WTC11 (cell line): Measurements from ENCODE around the gene NEDD4L. TPM values are rescaled to one million over a fixed set of nuclear protein-coding genes. Genes with fewer than 3 reads are reported as not detected.
A peak's percentile ranks its signal among the peaks of the same experiment; 100 is the strongest.

Source experiments
- ATAC-seq: fragments of 200-7000 bp; cut with Tn5 transposase; 2 replicates; pipeline ENCODE4 v1.10.0; 2021; ENCODE audit warnings: mild to moderate bottlenecking, moderate library complexity
- CTCF ChIA-PET: fragments of 300-600 bp; sonication (Branson Sonifier 250); formaldehyde crosslinking; loops from one replicate; lab custom pipeline; 2021; ENCODE audit warnings: antibody characterized with exemption; lab: Charles Lee
- POLR2A ChIA-PET: fragments of 350-600 bp; sonication (Branson Sonifier 250); formaldehyde crosslinking; loops from one replicate; lab custom pipeline; 2021; ENCODE audit warnings: antibody characterized with exemption; lab: Charles Lee
- DNase-seq: peaks from one replicate; pipeline ENCODE4 v3.0.0; 2021; ENCODE audit warnings: low spot score
- H3K27ac Mint-ChIP-seq: 2 replicates; pipeline ENCODE4 v1.8.0; 2021; ENCODE audit warnings: mixed read lengths
- H3K27me3 Mint-ChIP-seq: 2 replicates; pipeline ENCODE4 v1.8.0; 2021; ENCODE audit warnings: low read depth, mild to moderate bottlenecking, moderate library complexity, mixed read lengths
- H3K36me3 Mint-ChIP-seq: 2 replicates; pipeline ENCODE4 v1.8.0; 2021; ENCODE audit warnings: mixed read lengths
- H3K4me1 Mint-ChIP-seq: 2 replicates; pipeline ENCODE4 v1.8.0; 2022; ENCODE audit warnings: mixed read lengths
- H3K4me3 Mint-ChIP-seq: 2 replicates; pipeline ENCODE4 v1.8.0; 2021; ENCODE audit warnings: mild to moderate bottlenecking, moderate library complexity, mixed read lengths
- H3K9me3 Mint-ChIP-seq: 2 replicates; pipeline ENCODE4 v1.8.0; 2021; ENCODE audit warnings: mixed read lengths
- ATF6 ChIP-seq: sonication (generic); formaldehyde crosslinking; IDR thresholded peaks from 2 replicates; pipeline ENCODE4 v1.8.1; 2023; ENCODE audit warnings: mild to moderate bottlenecking, missing genetic modification reagents
- CREB1 ChIP-seq: sonication (generic); formaldehyde crosslinking; IDR thresholded peaks from 2 replicates; pipeline ENCODE4 v1.8.0; 2023; ENCODE audit warnings: mild to moderate bottlenecking, missing genetic modification reagents
- ETV6 ChIP-seq: sonication (generic); formaldehyde crosslinking; IDR thresholded peaks from 2 replicates; pipeline ENCODE4 v1.8.1; 2022; ENCODE audit warnings: mild to moderate bottlenecking, missing genetic modification reagents
- FOXK1 ChIP-seq: sonication (generic); formaldehyde crosslinking; IDR thresholded peaks from 2 replicates; pipeline ENCODE4 v1.8.0; 2022; ENCODE audit warnings: mild to moderate bottlenecking, moderate library complexity, missing genetic modification reagents
- FOXP4 ChIP-seq: sonication (generic); formaldehyde crosslinking; IDR thresholded peaks from 2 replicates; pipeline ENCODE4 v1.8.0; 2022; ENCODE audit warnings: mild to moderate bottlenecking, missing genetic modification reagents
- HMGA2 ChIP-seq: fragments of 250-450 bp; sonication (Bioruptor Pico); IDR thresholded peaks from 2 replicates; pipeline ENCODE4 v1.4.0; 2021; ENCODE audit warnings: mild to moderate bottlenecking, moderate library complexity
- HMGXB4 ChIP-seq: sonication (generic); formaldehyde crosslinking; IDR thresholded peaks from 2 replicates; pipeline ENCODE4 v1.8.1; 2023; ENCODE audit warnings: mild to moderate bottlenecking, moderate library complexity, missing genetic modification reagents
- IRF1 ChIP-seq: sonication (generic); formaldehyde crosslinking; IDR thresholded peaks from 2 replicates; pipeline ENCODE4 v1.8.0; 2023; ENCODE audit warnings: missing genetic modification reagents
- MYBL2 ChIP-seq: sonication (generic); formaldehyde crosslinking; IDR thresholded peaks from 2 replicates; pipeline ENCODE4 v1.8.1; 2023; ENCODE audit warnings: mild to moderate bottlenecking, moderate library complexity, missing genetic modification reagents
- NFE2L1 ChIP-seq: sonication (generic); formaldehyde crosslinking; IDR thresholded peaks from 2 replicates; pipeline ENCODE4 v1.8.1; 2023; ENCODE audit warnings: missing genetic modification reagents
- NFYB ChIP-seq: sonication (generic); formaldehyde crosslinking; conservative IDR thresholded peaks from 2 replicates; pipeline ENCODE4 v1.8.0; 2022; ENCODE audit warnings: low read depth, missing genetic modification reagents
- NR2C2 ChIP-seq: sonication (generic); formaldehyde crosslinking; IDR thresholded peaks from 2 replicates; pipeline ENCODE4 v1.8.0; 2022; ENCODE audit warnings: mild to moderate bottlenecking, missing genetic modification reagents
- OVOL2 ChIP-seq: fragments of 250-450 bp; sonication (Bioruptor Pico); IDR thresholded peaks from 2 replicates; pipeline ENCODE4 v1.9.0; 2021; ENCODE audit warnings: mild to moderate bottlenecking, borderline replicate concordance
- PRDM15 ChIP-seq: sonication (generic); formaldehyde crosslinking; IDR thresholded peaks from 2 replicates; pipeline ENCODE4 v1.8.0; 2022; ENCODE audit warnings: missing genetic modification reagents
- RELA ChIP-seq: sonication (generic); formaldehyde crosslinking; IDR thresholded peaks from 2 replicates; pipeline ENCODE4 v1.8.1; 2022; ENCODE audit warnings: missing genetic modification reagents, mild to moderate bottlenecking, borderline replicate concordance
- SOX15 ChIP-seq: fragments of 250-450 bp; sonication (Bioruptor Pico); IDR thresholded peaks from 2 replicates; pipeline ENCODE4 v1.9.0; 2021; ENCODE audit warnings: mild to moderate bottlenecking
- TEAD1 ChIP-seq: sonication (generic); formaldehyde crosslinking; IDR thresholded peaks from 2 replicates; pipeline ENCODE4 v1.8.0; 2022; ENCODE audit warnings: mild to moderate bottlenecking, missing genetic modification reagents
- ZBTB43 ChIP-seq: sonication (generic); formaldehyde crosslinking; IDR thresholded peaks from 2 replicates; pipeline ENCODE4 v1.8.1; 2023; ENCODE audit warnings: mild to moderate bottlenecking, missing genetic modification reagents
- ZNF138 ChIP-seq: sonication (generic); formaldehyde crosslinking; conservative IDR thresholded peaks from 2 replicates; pipeline ENCODE4 v1.8.1; 2022; ENCODE audit warnings: mild to moderate bottlenecking, moderate library complexity, missing genetic modification reagents
- ZNF232 ChIP-seq: sonication (generic); formaldehyde crosslinking; IDR thresholded peaks from 2 replicates; pipeline ENCODE4 v1.8.0; 2022; ENCODE audit warnings: mild to moderate bottlenecking, missing genetic modification reagents
- ZNF263 ChIP-seq: sonication (generic); formaldehyde crosslinking; IDR thresholded peaks from 2 replicates; pipeline ENCODE4 v1.8.1; 2022; ENCODE audit warnings: low read depth, mild to moderate bottlenecking, moderate library complexity, missing genetic modification reagents
- total RNA-seq: library from RNA; stranded (reverse); gene quantifications from 3 replicates; pipeline ENCODE4 v1.2.3, GENCODE V29; 2021

Gene NEDD4L
- total RNA-seq, 1 experiment from 2014 or later, result 88.0 TPM

- Mint-ChIP-seq H3K4me3 (no peak overlapping the region), H3K27ac (peak overlapping the region; percentile 60), H3K36me3 (0 out of 2 replicates have a peak, but pooled peaks cover 2% of the 10 kb centered on the region), H3K9me3 (no peaks in the 10 kb centered on the region), H3K27me3 (no peaks in the 10 kb centered on the region), H3K4me1 (peaks cover 36% of the 10 kb centered on the region)
- ATAC-seq (peak; percentile 66; the same call in 1 of the 2 replicates), DNase-seq (no peak)
- ChIA-PET POLR2A (no interaction called here), CTCF (interaction anchor here (0.7 to 1.2 kb wide), 2 partner anchors 95 to 103 kb away, joined by 3 to 4 read pairs; no protein-coding TSS in a partner anchor)
- no peak for TF ChIP-seq NFYB
- no peak for TF ChIP-seq HMGXB4 (CRISPR knock-in tag)
- no peak for TF ChIP-seq IRF1 (CRISPR knock-in tag)
- TF ChIP-seq MYBL2 (CRISPR knock-in tag), result no peak
- no peak for TF ChIP-seq NFE2L1 (CRISPR knock-in tag)
- no peak for TF ChIP-seq ATF6 (CRISPR knock-in tag)
- TF ChIP-seq ZBTB43, result no peak
- no peak for TF ChIP-seq ZNF263 (CRISPR knock-in tag)
- no peak for TF ChIP-seq ZNF232 (CRISPR knock-in tag)
- no peak for TF ChIP-seq HMGA2 (CRISPR knock-in tag)
- TF ChIP-seq FOXP4 (CRISPR knock-in tag), result no peak
- TF ChIP-seq ZNF138 (CRISPR knock-in tag), result no peak
- no peak for TF ChIP-seq CREB1 (CRISPR knock-in tag)
- TF ChIP-seq SOX15, result no peak
- TF ChIP-seq OVOL2, result no peak
- no peak for TF ChIP-seq ETV6 (CRISPR knock-in tag)
- TF ChIP-seq, all 79 proteins: peak for 0
These were observed 245.1 kb downstream of the NEDD4L start for GRCh38 chr18:58288921-58289797.

GRCh38 chr18:58290116-58290695 lies 246.2 kb downstream of the NEDD4L start:
- no peak overlapping the region for H3K4me3 Mint-ChIP-seq
- ATAC-seq (no peak), DNase-seq (no peak)
- CTCF ChIA-PET, result no interaction called here
- H3K27ac Mint-ChIP-seq, result no peak overlapping the region
- POLR2A ChIA-PET, result no interaction called here
- peaks cover 32% of the 10 kb centered on the region for H3K4me1 Mint-ChIP-seq
- H3K9me3 Mint-ChIP-seq, result no peaks in the 10 kb centered on the region
- H3K36me3 Mint-ChIP-seq, result 0 out of 2 replicates have a peak, but pooled peaks cover 2% of the 10 kb centered on the region
- no peaks in the 10 kb centered on the region for H3K27me3 Mint-ChIP-seq
- TF ChIP-seq ETV6 (CRISPR knock-in tag), result no peak
- no peak for TF ChIP-seq RELA
- TF ChIP-seq FOXK1 (CRISPR knock-in tag), result no peak
- TF ChIP-seq TEAD1 (CRISPR knock-in tag), result no peak
- TF ChIP-seq PRDM15 (CRISPR knock-in tag), result no peak
- TF ChIP-seq ATF6 (CRISPR knock-in tag), result no peak
- TF ChIP-seq OVOL2, result no peak
- no peak for TF ChIP-seq NR2C2 (CRISPR knock-in tag)
